ENCODE data around the gene EPS8.

GRCh38 chr12:15763328-15763727 is 25.9 kb downstream of the EPS8 start:
- TF ChIP-seq, protein P1, sequence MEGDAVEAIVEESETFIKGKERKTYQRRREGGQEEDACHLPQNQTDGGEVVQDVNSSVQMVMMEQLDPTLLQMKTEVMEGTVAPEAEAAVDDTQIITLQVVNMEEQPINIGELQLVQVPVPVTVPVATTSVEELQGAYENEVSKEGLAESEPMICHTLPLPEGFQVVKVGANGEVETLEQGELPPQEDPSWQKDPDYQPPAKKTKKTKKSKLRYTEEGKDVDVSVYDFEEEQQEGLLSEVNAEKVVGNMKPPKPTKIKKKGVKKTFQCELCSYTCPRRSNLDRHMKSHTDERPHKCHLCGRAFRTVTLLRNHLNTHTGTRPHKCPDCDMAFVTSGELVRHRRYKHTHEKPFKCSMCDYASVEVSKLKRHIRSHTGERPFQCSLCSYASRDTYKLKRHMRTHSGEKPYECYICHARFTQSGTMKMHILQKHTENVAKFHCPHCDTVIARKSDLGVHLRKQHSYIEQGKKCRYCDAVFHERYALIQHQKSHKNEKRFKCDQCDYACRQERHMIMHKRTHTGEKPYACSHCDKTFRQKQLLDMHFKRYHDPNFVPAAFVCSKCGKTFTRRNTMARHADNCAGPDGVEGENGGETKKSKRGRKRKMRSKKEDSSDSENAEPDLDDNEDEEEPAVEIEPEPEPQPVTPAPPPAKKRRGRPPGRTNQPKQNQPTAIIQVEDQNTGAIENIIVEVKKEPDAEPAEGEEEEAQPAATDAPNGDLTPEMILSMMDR (IDR thresholded peaks at IDR 0.05; ENCODE audit: low read length): no peak
- TF ChIP-seq EZH2 (IDR thresholded peaks at IDR 0.05; ENCODE audit: borderline replicate concordance, low read length): no peak

All from OCI-LY1 (cell line).